Measurements from ENCODE around the gene SMNDC1.
"Not testable (repeated sequence)": the region's sequence is repeated elsewhere in the genome, so short reads cannot be mapped to it uniquely, and the experiment has no call there.

- not testable (repeated sequence) for TF ChIP-seq CTCF, POLR2A, POLR2AphosphoS5 (IDR thresholded peaks at IDR 0.05)
Measured at GRCh38 chr10:110331226-110331795, 26.6 kb upstream of the SMNDC1 start.

Data from suprapubic skin (tissue), 4 donors.